Neural cell (in vitro differentiated cells): ENCODE results near the gene AKAP6.

Experiments used
- EP300 ChIP-seq: fragments of 450-650 bp; conservative IDR thresholded peaks from 2 replicates; pipeline ENCODE4 v1.6.1; 2014; ENCODE audit warnings: antibody characterized with exemption, mild to moderate bottlenecking, moderate library complexity; ENCODE audit not compliant: poor library complexity, severe bottlenecking
- SMC3 ChIP-seq: fragments of 450-650 bp; conservative IDR thresholded peaks from 2 replicates; pipeline ENCODE4 v1.6.1; 2014; ENCODE audit warnings: antibody characterized with exemption, mild to moderate bottlenecking, moderate library complexity; ENCODE audit not compliant: poor library complexity
- TAF1 ChIP-seq: IDR thresholded peaks from 2 replicates; pipeline ENCODE4 v1.6.1; 2012; ENCODE audit warnings: low read depth
- TF ChIP-seq, protein P1 (sequence below): fragments of 450-650 bp; IDR thresholded peaks from 2 replicates; pipeline ENCODE4 v1.5.1; 2014; ENCODE audit warnings: antibody characterized with exemption, mild to moderate bottlenecking, moderate library complexity; ENCODE audit not compliant: poor library complexity, severe bottlenecking
- TF ChIP-seq, protein P2 (sequence below): IDR thresholded peaks from 2 replicates; pipeline ENCODE4 v1.6.1; 2012; ENCODE audit warnings: borderline replicate concordance

DNA sequence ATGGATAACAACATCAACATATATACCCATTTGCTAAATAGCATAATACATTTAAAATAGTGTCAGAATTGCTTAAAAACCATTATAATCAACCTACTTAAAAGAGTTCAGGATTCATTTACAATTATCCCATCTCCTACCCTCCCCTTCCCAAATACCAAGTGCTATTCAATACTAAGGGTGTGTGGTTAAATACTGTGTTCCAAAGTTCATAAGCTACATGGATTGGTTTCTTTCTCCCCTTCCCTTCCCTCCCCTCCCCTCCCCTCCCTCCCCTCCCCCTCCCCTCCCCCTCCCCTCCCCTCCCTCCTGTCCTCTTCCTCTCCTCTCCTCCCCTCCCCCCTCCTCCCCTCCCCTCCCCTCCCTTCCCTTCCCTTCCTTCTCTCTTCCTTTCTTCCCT, 512.6 kb downstream of the AKAP6 start:
- no peak for TF ChIP-seq SMC3
- no peak for TF ChIP-seq EP300
- TF ChIP-seq, protein P1, sequence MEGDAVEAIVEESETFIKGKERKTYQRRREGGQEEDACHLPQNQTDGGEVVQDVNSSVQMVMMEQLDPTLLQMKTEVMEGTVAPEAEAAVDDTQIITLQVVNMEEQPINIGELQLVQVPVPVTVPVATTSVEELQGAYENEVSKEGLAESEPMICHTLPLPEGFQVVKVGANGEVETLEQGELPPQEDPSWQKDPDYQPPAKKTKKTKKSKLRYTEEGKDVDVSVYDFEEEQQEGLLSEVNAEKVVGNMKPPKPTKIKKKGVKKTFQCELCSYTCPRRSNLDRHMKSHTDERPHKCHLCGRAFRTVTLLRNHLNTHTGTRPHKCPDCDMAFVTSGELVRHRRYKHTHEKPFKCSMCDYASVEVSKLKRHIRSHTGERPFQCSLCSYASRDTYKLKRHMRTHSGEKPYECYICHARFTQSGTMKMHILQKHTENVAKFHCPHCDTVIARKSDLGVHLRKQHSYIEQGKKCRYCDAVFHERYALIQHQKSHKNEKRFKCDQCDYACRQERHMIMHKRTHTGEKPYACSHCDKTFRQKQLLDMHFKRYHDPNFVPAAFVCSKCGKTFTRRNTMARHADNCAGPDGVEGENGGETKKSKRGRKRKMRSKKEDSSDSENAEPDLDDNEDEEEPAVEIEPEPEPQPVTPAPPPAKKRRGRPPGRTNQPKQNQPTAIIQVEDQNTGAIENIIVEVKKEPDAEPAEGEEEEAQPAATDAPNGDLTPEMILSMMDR: no peak
- TF ChIP-seq, protein P2, sequence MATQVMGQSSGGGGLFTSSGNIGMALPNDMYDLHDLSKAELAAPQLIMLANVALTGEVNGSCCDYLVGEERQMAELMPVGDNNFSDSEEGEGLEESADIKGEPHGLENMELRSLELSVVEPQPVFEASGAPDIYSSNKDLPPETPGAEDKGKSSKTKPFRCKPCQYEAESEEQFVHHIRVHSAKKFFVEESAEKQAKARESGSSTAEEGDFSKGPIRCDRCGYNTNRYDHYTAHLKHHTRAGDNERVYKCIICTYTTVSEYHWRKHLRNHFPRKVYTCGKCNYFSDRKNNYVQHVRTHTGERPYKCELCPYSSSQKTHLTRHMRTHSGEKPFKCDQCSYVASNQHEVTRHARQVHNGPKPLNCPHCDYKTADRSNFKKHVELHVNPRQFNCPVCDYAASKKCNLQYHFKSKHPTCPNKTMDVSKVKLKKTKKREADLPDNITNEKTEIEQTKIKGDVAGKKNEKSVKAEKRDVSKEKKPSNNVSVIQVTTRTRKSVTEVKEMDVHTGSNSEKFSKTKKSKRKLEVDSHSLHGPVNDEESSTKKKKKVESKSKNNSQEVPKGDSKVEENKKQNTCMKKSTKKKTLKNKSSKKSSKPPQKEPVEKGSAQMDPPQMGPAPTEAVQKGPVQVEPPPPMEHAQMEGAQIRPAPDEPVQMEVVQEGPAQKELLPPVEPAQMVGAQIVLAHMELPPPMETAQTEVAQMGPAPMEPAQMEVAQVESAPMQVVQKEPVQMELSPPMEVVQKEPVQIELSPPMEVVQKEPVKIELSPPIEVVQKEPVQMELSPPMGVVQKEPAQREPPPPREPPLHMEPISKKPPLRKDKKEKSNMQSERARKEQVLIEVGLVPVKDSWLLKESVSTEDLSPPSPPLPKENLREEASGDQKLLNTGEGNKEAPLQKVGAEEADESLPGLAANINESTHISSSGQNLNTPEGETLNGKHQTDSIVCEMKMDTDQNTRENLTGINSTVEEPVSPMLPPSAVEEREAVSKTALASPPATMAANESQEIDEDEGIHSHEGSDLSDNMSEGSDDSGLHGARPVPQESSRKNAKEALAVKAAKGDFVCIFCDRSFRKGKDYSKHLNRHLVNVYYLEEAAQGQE: no peak
- no peak for TF ChIP-seq TAF1
